ENCODE data around the gene FBLIM1.

DNA sequence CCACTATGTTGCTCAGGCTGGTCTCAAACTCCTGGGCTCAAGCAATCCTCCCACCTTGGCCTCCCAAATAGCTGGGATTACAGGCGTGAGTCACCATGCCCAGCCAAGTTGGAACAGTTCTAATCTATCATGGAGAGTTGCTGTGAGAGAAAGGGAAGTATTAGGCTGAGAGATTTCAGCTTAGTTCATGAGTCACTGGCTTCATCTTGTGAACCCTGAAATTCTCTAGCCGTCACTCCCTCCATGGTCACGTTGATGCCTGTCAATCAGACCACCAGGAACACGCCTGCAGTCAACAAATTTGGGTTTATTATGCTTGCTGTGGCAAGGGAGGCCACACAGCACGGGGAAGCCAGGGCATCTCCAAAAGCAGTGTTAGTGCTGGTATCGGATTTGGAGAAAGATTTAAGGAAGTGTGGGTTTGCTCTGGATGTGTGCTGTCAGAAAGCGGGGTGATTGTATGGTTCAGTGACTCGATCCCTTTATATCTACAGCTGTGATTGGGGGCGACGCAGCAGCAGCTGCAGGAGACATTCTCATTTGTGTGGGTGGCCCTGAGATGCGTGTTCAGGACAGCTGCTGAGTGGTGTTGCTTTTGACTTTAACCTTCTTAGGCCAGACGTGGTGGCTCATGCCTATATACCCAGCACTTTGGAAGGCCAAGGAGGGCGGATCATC is 30.2 kb downstream of the FBLIM1 start:
- TF ChIP-seq, protein P1, sequence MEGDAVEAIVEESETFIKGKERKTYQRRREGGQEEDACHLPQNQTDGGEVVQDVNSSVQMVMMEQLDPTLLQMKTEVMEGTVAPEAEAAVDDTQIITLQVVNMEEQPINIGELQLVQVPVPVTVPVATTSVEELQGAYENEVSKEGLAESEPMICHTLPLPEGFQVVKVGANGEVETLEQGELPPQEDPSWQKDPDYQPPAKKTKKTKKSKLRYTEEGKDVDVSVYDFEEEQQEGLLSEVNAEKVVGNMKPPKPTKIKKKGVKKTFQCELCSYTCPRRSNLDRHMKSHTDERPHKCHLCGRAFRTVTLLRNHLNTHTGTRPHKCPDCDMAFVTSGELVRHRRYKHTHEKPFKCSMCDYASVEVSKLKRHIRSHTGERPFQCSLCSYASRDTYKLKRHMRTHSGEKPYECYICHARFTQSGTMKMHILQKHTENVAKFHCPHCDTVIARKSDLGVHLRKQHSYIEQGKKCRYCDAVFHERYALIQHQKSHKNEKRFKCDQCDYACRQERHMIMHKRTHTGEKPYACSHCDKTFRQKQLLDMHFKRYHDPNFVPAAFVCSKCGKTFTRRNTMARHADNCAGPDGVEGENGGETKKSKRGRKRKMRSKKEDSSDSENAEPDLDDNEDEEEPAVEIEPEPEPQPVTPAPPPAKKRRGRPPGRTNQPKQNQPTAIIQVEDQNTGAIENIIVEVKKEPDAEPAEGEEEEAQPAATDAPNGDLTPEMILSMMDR (IDR thresholded peaks at IDR 0.05): no peak
- TF ChIP-seq POLR2A (IDR thresholded peaks at IDR 0.05): no peak
- no peak for TF ChIP-seq EP300 (IDR thresholded peaks at IDR 0.05)

All from stomach (tissue), 4 donors.